GM19468 (cell line): ENCODE results near the gene MYH7.

Experiments
- ATAC-seq: cut with Tn5 transposase; IDR thresholded peaks from one replicate; pipeline ENCODE4 v1.9.1; 2021; ENCODE audit warnings: mild to moderate bottlenecking, moderate library complexity, moderate number of reproducible peaks; ENCODE audit not compliant: unreplicated experiment; ENCODE audit errors: extremely low read depth

MYH7 gene

DNA sequence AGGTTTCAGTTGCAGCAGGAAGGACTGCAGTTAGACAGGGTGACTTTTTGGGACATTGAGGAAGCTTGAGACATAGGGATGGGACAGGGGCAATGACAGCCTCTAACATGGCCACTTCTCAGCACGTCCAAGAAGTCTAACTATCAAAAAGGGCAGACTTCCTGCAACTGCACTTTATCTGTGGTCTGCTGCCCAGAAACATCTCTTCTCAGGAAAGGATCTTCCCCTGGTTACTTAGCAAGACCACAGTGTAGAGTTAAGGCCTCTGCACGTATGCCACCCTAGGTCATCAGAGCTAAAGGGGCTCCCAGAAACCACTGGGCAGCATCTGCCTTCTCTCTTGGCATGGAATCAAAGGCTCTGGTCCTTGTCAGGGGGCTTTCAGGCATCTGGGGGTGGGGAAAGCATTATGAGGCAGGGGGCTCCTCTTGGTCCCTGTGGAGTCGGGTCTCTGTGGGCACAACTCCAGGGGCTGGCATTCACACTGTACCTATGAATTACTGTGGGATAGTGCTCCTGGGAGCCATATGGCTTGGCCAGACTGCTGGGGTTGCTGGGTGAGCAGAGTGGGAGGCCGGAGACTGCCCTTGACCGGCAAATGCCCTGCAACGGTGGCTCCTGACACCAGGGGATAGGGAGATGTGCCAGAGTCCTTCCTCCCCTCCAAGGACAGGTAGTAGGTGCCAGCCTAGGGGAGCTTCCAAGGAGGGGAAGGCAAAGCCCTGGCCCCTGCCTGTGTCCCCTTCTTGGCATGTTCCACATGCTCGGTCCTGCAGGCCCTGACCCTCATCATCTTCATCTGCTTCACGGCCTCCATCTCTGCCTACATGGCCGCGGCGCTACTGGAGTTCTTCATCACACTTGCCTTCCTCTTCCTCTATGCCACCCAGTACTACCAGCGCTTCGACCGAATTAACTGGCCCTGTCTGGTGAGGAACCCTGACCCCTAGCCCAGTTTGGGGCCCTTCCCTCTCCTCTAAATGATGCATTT lies 57.6 kb downstream of the MYH7 start:
- no peak for ATAC-seq

DNA sequence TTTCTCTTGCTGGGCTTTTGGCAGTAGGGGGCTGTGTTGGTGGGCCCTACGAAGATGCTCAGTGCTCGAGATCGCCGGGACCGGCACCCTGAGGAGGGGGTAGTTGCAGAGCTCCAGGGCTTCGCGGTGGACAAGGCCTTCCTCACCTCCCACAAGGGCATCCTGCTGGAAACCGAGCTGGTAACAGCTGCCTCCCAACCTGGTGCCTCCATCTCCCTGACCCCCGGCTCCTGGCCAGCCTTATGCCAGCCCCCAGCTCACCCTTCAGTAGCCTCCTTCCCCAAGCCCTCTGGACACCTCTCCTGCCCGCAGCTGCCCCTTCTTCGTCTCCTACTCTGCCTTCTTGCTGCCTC lies 58.3 kb downstream of the MYH7 start:
- ATAC-seq = no peak

- no peak for ATAC-seq
Observed at GRCh38 chr14:23376482-23377197, 58.8 kb downstream of the MYH7 start, which contains the start of gene CMTM5. TSS of gene CMTM5 (plus strand) at chr14:23377046. CDS start at chr14:23377252, 206 bp downstream.

DNA sequence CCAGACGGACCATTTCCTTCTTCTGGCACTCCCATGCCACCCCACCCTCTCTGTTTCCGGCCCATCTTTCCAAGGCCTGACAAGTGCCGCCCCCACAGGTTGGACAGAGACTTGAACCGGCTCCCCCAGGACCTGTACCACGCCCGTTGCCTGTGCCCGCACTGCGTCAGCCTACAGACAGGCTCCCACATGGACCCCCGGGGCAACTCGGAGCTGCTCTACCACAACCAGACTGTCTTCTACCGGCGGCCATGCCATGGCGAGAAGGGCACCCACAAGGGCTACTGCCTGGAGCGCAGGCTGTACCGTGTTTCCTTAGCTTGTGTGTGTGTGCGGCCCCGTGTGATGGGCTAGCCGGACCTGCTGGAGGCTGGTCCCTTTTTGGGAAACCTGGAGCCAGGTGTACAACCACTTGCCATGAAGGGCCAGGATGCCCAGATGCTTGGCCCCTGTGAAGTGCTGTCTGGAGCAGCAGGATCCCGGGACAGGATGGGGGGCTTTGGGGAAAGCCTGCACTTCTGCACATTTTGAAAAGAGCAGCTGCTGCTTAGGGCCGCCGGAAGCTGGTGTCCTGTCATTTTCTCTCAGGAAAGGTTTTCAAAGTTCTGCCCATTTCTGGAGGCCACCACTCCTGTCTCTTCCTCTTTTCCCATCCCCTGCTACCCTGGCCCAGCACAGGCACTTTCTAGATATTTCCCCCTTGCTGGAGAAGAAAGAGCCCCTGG lies 59.8 kb downstream of the MYH7 start:
- no peak for ATAC-seq

- ATAC-seq = no peak
Observed at GRCh38 chr14:23373041-23373440, 62.4 kb downstream of the MYH7 start.

GRCh38 chr14:23372509-23372908 lies 63.0 kb downstream of the MYH7 start, which contains the start of gene IL25:
TSS of gene IL25 (plus strand) at chr14:23372809.
- no peak for ATAC-seq

GRCh38 chr14:23371865-23372264 lies 63.6 kb downstream of the MYH7 start:
- ATAC-seq = no peak

- ATAC-seq = no peak
Observed at GRCh38 chr14:23370221-23370620, 65.2 kb downstream of the MYH7 start.

- no peak for ATAC-seq
Observed at GRCh38 chr14:23366426-23366921, 69.0 kb downstream of the MYH7 start.

GRCh38 chr14:23365732-23366425 lies 69.6 kb downstream of the MYH7 start:
- ATAC-seq = no peak

GRCh38 chr14:23365036-23365731 lies 70.3 kb downstream of the MYH7 start, which contains the start of gene EFS:
TSS of gene EFS (minus strand) at chr14:23365172. CDS start at chr14:23365025, 147 bp downstream.
- ATAC-seq = no peak

GRCh38 chr14:23364164-23365035 lies 71.1 kb downstream of the MYH7 start:
- no peak for ATAC-seq
